Activated B cell treated with CpG ODN at 0.5 μM for 24 hours (primary cell): ENCODE results near the gene SLC9A9. TPM values are rescaled to one million over a fixed set of nuclear protein-coding genes. Genes with fewer than 3 reads are reported as not detected.

Source experiments
- ATAC-seq: fragments of 200-7000 bp; cut with Tn5 transposase; one replicate; pipeline ENCODE4 v1.10.0; 2021; ENCODE audit warnings: low read depth, mild to moderate bottlenecking, moderate library complexity
- CTCF ChIA-PET: fragments of 350-600 bp; sonication (Branson Sonifier 250); formaldehyde crosslinking; loops from one replicate; lab custom pipeline; 2021; ENCODE audit warnings: antibody characterized with exemption; lab: Charles Lee
- POLR2A ChIA-PET: fragments of 350-600 bp; sonication (Branson Sonifier 250); formaldehyde crosslinking; loops from one replicate; lab custom pipeline; 2021; ENCODE audit warnings: antibody characterized with exemption; lab: Charles Lee
- DNase-seq: peaks from one replicate; pipeline ENCODE4 v3.0.0; 2022
- H3K27ac Mint-ChIP-seq: one replicate; pipeline ENCODE4 v1.8.0; 2020; ENCODE audit warnings: mixed read lengths
- H3K27me3 Mint-ChIP-seq: one replicate; pipeline ENCODE4 v1.8.0; 2021; ENCODE audit warnings: mixed read lengths
- H3K36me3 Mint-ChIP-seq: one replicate; pipeline ENCODE4 v1.8.0; 2021; ENCODE audit warnings: low read depth, mixed read lengths
- H3K4me1 Mint-ChIP-seq: one replicate; pipeline ENCODE4 v1.8.0; 2021; ENCODE audit warnings: mixed read lengths
- H3K4me3 Mint-ChIP-seq: one replicate; pipeline ENCODE4 v1.8.0; 2020; ENCODE audit warnings: mild to moderate bottlenecking, mixed read lengths
- H3K9me3 Mint-ChIP-seq: one replicate; pipeline ENCODE4 v1.8.0; 2020; ENCODE audit warnings: mixed read lengths
- intact Hi-C: fragments of 100-400 bp; cut with micrococcal nuclease; formaldehyde crosslinking; loops from one replicate; pipeline ENCODE4 v1.15.1; 2024
- total RNA-seq: library from RNA; stranded (reverse); gene quantifications from 2 replicates; pipeline ENCODE4 v1.2.3, GENCODE V29; 2022
- TF ChIP-seq, protein P1 (sequence below): fragments of 200-600 bp; IDR thresholded peaks from one replicate; pipeline ENCODE4 v1.8.0; 2022; ENCODE audit warnings: antibody characterized with exemption, mild to moderate bottlenecking

SLC9A9 gene
- total RNA-seq, 1 donor from 2014 or later, result 9.4 TPM

DNA sequence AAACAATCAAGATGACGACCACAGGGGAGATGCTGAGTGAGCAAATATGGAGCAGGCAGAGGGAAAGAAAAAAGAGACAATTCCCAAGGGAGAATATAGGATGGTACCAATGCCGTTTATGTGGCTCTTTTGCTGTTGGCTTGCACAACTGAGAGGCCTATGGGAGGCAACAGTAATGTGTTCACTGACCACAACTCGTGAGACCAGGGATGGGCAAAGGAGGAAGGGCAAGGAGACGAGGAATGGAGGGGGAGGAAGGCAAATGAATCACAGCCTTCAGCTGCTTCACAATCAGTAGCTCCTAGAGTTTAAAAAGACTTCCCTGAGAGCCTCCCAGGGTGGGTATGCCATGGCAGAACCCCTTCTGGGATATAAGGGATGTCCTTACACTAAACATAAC, 131.5 kb downstream of the SLC9A9 start:
- DNase-seq, result no peak
- TF ChIP-seq, protein P1, sequence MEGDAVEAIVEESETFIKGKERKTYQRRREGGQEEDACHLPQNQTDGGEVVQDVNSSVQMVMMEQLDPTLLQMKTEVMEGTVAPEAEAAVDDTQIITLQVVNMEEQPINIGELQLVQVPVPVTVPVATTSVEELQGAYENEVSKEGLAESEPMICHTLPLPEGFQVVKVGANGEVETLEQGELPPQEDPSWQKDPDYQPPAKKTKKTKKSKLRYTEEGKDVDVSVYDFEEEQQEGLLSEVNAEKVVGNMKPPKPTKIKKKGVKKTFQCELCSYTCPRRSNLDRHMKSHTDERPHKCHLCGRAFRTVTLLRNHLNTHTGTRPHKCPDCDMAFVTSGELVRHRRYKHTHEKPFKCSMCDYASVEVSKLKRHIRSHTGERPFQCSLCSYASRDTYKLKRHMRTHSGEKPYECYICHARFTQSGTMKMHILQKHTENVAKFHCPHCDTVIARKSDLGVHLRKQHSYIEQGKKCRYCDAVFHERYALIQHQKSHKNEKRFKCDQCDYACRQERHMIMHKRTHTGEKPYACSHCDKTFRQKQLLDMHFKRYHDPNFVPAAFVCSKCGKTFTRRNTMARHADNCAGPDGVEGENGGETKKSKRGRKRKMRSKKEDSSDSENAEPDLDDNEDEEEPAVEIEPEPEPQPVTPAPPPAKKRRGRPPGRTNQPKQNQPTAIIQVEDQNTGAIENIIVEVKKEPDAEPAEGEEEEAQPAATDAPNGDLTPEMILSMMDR, result no peak
- intact Hi-C loops, result no loop called here
- no peak overlapping the region for H3K4me3 Mint-ChIP-seq
- no peaks in the 10 kb centered on the region for H3K27me3 Mint-ChIP-seq
- H3K27ac Mint-ChIP-seq, result no peak overlapping the region
- ATAC-seq, result no peak
- H3K4me1 Mint-ChIP-seq, result no peaks in the 10 kb centered on the region
- ChIA-PET CTCF (no interaction called here), POLR2A (no interaction called here)
- H3K36me3 Mint-ChIP-seq, result peaks cover 2% of the 10 kb centered on the region
- H3K9me3 Mint-ChIP-seq, result no peaks in the 10 kb centered on the region

DNA sequence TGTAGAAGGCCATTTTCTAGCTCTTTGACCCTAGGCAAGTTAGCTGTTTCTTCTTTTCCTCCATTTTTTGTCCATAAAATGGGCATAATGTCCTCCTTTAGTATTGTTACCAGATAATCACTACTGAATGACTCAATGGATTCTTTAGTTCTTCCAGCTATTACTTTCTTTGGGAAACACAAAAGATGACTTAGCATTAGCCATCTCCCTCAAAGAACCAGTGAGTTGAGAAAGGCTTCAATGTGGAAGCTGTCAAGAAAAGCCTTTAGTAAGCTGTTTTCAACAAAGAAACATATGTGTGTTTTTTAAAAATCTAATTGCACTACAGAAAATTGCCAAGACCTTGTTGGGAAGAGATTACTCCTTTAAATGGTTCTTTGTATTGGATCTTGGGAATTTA, 135.7 kb downstream of the SLC9A9 start:
- H3K4me3 Mint-ChIP-seq, result no peak overlapping the region
- no peak for ATAC-seq
- no peak for DNase-seq
- H3K27me3 Mint-ChIP-seq, result no peaks in the 10 kb centered on the region
- POLR2A ChIA-PET, result no interaction called here
- CTCF ChIA-PET, result no interaction called here
- TF ChIP-seq, protein P1, result no peak
- no peak overlapping the region for H3K27ac Mint-ChIP-seq
- intact Hi-C loops, result no loop called here
- no peaks in the 10 kb centered on the region for H3K4me1 Mint-ChIP-seq
- H3K9me3 Mint-ChIP-seq, result no peaks in the 10 kb centered on the region
- peaks cover 2% of the 10 kb centered on the region for H3K36me3 Mint-ChIP-seq

DNA sequence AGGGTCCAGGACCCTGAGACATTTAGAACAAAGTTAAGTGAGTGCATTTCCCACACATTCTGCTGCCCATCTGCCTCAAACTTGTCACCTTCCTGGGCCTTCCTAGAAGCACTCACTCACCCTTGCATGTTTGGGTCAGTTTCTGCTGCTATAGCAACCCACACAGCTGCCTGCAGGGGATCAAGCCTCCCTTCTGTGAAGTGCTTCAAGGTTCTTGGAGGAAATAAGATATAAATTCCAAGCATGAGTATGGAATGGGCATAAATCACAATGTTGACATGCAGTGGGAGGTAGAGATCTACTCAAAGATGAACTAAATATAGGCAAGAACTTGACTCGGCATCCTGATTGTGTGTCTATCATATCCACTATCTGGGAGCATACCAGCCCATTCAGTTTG, 140.4 kb downstream of the SLC9A9 start:
- TF ChIP-seq, protein P1, result no peak
- no peaks in the 10 kb centered on the region for H3K27me3 Mint-ChIP-seq
- no peak overlapping the region for H3K4me3 Mint-ChIP-seq
- CTCF ChIA-PET, result no interaction called here
- no peaks in the 10 kb centered on the region for H3K9me3 Mint-ChIP-seq
- DNase-seq, result no peak
- no peak overlapping the region for H3K27ac Mint-ChIP-seq
- intact Hi-C loops, result no loop called here
- no peak for ATAC-seq
- POLR2A ChIA-PET, result no interaction called here
- H3K4me1 Mint-ChIP-seq, result no peaks in the 10 kb centered on the region
- no peaks in the 10 kb centered on the region for H3K36me3 Mint-ChIP-seq

DNA sequence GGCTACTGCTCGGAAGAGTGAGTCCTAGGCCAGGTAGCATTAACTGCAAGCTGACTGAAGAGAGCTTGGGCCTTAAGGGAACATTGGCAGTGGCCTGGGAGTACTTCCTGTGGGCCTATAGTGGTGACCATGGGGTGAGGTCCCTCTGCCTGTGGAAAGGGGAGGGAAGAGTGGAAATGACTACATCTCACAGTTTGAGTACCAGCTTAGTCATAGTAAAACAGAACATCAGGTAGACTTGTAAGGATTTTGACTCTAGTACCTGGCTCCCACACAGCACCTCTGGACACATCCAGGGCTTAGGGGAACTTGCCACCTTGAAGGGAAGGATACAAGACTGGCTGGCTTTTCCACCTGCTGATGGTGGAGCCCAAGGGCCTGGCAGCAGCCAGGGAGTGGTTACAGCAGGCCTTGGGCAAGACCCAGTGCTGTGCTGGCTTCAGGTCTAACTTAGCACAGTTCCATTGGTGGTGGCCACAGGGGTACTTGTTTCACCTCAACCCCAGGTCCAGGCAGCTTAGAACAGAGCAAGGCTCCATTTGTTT, 147.8 kb downstream of the SLC9A9 start:
- ChIA-PET POLR2A (no interaction called here), CTCF (no interaction called here)
- H3K36me3 Mint-ChIP-seq, result peaks cover 2% of the 10 kb centered on the region
- DNase-seq (no peak), ATAC-seq (no peak)
- H3K4me3 Mint-ChIP-seq, result no peak overlapping the region
- H3K4me1 Mint-ChIP-seq, result peaks cover 2% of the 10 kb centered on the region
- TF ChIP-seq, protein P1, result no peak
- no peaks in the 10 kb centered on the region for H3K9me3 Mint-ChIP-seq
- intact Hi-C loops, result no loop called here
- no peak overlapping the region for H3K27ac Mint-ChIP-seq
- H3K27me3 Mint-ChIP-seq, result no peaks in the 10 kb centered on the region

DNA sequence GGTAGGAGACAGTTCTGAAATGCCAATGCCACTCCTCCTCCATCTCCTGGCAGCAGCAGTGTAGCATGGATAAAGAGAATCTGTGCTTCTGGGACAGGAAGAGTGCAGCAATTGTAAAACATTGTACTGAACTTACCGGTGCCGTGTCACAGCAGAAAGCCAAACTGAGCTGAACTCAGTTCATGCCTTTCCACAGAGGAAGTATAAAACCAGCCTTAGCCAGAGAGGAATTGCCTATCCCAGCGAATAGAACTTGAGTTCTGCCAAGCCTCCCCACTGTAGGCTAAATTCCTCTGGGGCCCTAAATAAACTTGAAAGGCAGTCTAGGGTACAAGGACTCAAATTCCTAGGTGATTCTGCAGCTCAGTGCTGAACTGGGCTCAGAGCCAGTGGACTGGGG, 148.8 kb downstream of the SLC9A9 start:
- Mint-ChIP-seq H3K27me3 (no peaks in the 10 kb centered on the region), H3K27ac (no peak overlapping the region), H3K9me3 (no peaks in the 10 kb centered on the region), H3K4me3 (no peak overlapping the region), H3K4me1 (peaks cover 2% of the 10 kb centered on the region), H3K36me3 (peaks cover 2% of the 10 kb centered on the region)
- TF ChIP-seq, protein P1, result no peak
- intact Hi-C loops, result no loop called here
- CTCF ChIA-PET, result no interaction called here
- no peak for DNase-seq
- no peak for ATAC-seq
- POLR2A ChIA-PET, result no interaction called here
